Measurements from ENCODE around the gene CXCL11. TPM values are rescaled to one million over a fixed set of nuclear protein-coding genes. Genes with fewer than 3 reads are reported as not detected.

The CXCL11 gene
- total and polyA plus RNA-seq, 5 donors from 2014 or later, result not detected

- no peaks in the 10 kb centered on the region for H3K4me1 ChIP-seq (ENCODE audit: control insufficient read depth, insufficient read depth, low read length, poor library complexity, severe bottlenecking)
- no peak overlapping the region for H3K4me3 Mint-ChIP-seq
- H3K4me1 Mint-ChIP-seq, result no peaks in the 10 kb centered on the region
- DNase-seq (no peak), ATAC-seq (ENCODE audit: low read depth in 2 of 2) (no peak)
- no peaks in the 10 kb centered on the region for H3K36me3 ChIP-seq (ENCODE audit: control insufficient read depth, insufficient read depth, low read length)
- H3K27ac ChIP-seq (ENCODE audit: insufficient read depth, low read length, poor library complexity, severe bottlenecking), result no peak overlapping the region
- H3K36me3 Mint-ChIP-seq, result no peaks in the 10 kb centered on the region
- H3K9me3 Mint-ChIP-seq, result no peaks in the 10 kb centered on the region
- H3K27me3 ChIP-seq (ENCODE audit: control insufficient read depth, insufficient read depth, low read length), result peaks cover 2% of the 10 kb centered on the region
- no peak overlapping the region for H3K27ac Mint-ChIP-seq
- H3K27me3 Mint-ChIP-seq, result no peaks in the 10 kb centered on the region
- H3K4me3 ChIP-seq (ENCODE audit: low read depth, low read length), result no peak overlapping the region
- H3K9me3 ChIP-seq (ENCODE audit: control insufficient read depth in 2 of 2, low read length in 2 of 2), result no peaks in the 10 kb centered on the region
Observed at GRCh38 chr4:75997946-75998345, 37.9 kb downstream of the CXCL11 start.

GRCh38 chr4:75997081-75997480 is 38.8 kb downstream of the CXCL11 start:
- DNase-seq (no peak), ATAC-seq (ENCODE audit: low read depth in 2 of 2) (no peak)
- Mint-ChIP-seq H3K4me3 (no peak overlapping the region), H3K27me3 (peaks cover 5% of the 10 kb centered on the region), H3K9me3 (no peaks in the 10 kb centered on the region), H3K4me1 (no peaks in the 10 kb centered on the region), H3K27ac (no peak overlapping the region), H3K36me3 (no peaks in the 10 kb centered on the region)
- no peak overlapping the region for H3K4me3 ChIP-seq (ENCODE audit: low read depth, low read length)
- no peaks in the 10 kb centered on the region for H3K36me3 ChIP-seq (ENCODE audit: control insufficient read depth, insufficient read depth, low read length)
- no peaks in the 10 kb centered on the region for H3K4me1 ChIP-seq (ENCODE audit: control insufficient read depth, insufficient read depth, low read length, poor library complexity, severe bottlenecking)
- no peaks in the 10 kb centered on the region for H3K27me3 ChIP-seq (ENCODE audit: control insufficient read depth, insufficient read depth, low read length)
- H3K27ac ChIP-seq (ENCODE audit: insufficient read depth, low read length, poor library complexity, severe bottlenecking), result no peak overlapping the region
- H3K9me3 ChIP-seq (ENCODE audit: control insufficient read depth in 2 of 2, low read length in 2 of 2), result no peaks in the 10 kb centered on the region

- Mint-ChIP-seq H3K36me3 (no peaks in the 10 kb centered on the region), H3K27me3 (peaks cover 11% of the 10 kb centered on the region), H3K4me3 (peak overlapping the region in 1 of 4 donors; percentile 66), H3K9me3 (no peaks in the 10 kb centered on the region), H3K27ac (no peak overlapping the region), H3K4me1 (peaks cover 0 to 10% (median 6%) of the 10 kb centered on the region in 4 donors)
- Histone ChIP-seq H3K4me1 (ENCODE audit: control insufficient read depth, insufficient read depth, low read length, poor library complexity, severe bottlenecking) (peaks cover 3% of the 10 kb centered on the region), H3K36me3 (ENCODE audit: control insufficient read depth, insufficient read depth, low read length) (no peaks in the 10 kb centered on the region), H3K27ac (ENCODE audit: insufficient read depth, low read length, poor library complexity, severe bottlenecking) (no peak overlapping the region), H3K4me3 (ENCODE audit: low read depth, low read length) (no peak overlapping the region), H3K9me3 (ENCODE audit: control insufficient read depth in 2 of 2, low read length in 2 of 2) (no peaks in the 10 kb centered on the region), H3K27me3 (ENCODE audit: control insufficient read depth, insufficient read depth, low read length) (no peaks in the 10 kb centered on the region)
- peak in 2 of 3 donors; percentile 59 to 62 for DNase-seq
- no peak for ATAC-seq (ENCODE audit: low read depth in 2 of 2)
Observed at GRCh38 chr4:75995727-75996126, 40.1 kb downstream of the CXCL11 start.

GRCh38 chr4:75992462-75992861 is 43.4 kb downstream of the CXCL11 start:
- peaks cover 12% of the 10 kb centered on the region for H3K27me3 Mint-ChIP-seq
- Histone ChIP-seq H3K9me3 (ENCODE audit: control insufficient read depth in 2 of 2, low read length in 2 of 2) (no peaks in the 10 kb centered on the region), H3K4me3 (ENCODE audit: low read depth, low read length) (no peak overlapping the region), H3K27me3 (ENCODE audit: control insufficient read depth, insufficient read depth, low read length) (no peaks in the 10 kb centered on the region), H3K36me3 (ENCODE audit: control insufficient read depth, insufficient read depth, low read length) (no peaks in the 10 kb centered on the region), H3K4me1 (ENCODE audit: control insufficient read depth, insufficient read depth, low read length, poor library complexity, severe bottlenecking) (peaks cover 29% of the 10 kb centered on the region), H3K27ac (ENCODE audit: insufficient read depth, low read length, poor library complexity, severe bottlenecking) (no peak overlapping the region)
- H3K27ac Mint-ChIP-seq, result no peak overlapping the region
- H3K4me3 Mint-ChIP-seq, result peak overlapping the region in 1 of 4 donors; percentile 65
- no peak for DNase-seq
- H3K36me3 Mint-ChIP-seq, result peaks cover 12% of the 10 kb centered on the region
- H3K4me1 Mint-ChIP-seq, result peaks cover 11 to 28% (median 16%) of the 10 kb centered on the region in 4 donors
- no peak for ATAC-seq (ENCODE audit: low read depth in 2 of 2)
- peaks cover 0 to 2% (median 0%) of the 10 kb centered on the region in 7 donors for H3K9me3 Mint-ChIP-seq

- DNase-seq (peak in 2 of 3 donors; percentile 13 to 31), ATAC-seq (ENCODE audit: low read depth in 2 of 2) (no peak)
- Mint-ChIP-seq H3K27me3 (peaks cover 12% of the 10 kb centered on the region), H3K4me3 (peak overlapping the region; percentile 97 to 100 (median 98)), H3K9me3 (peaks cover 0 to 2% (median 0%) of the 10 kb centered on the region in 7 donors), H3K36me3 (peaks cover 12% of the 10 kb centered on the region), H3K27ac (peak overlapping the region; percentile 83 to 95 (median 94)), H3K4me1 (peaks cover 11 to 32% (median 16%) of the 10 kb centered on the region in 4 donors)
- Histone ChIP-seq H3K27ac (ENCODE audit: insufficient read depth, low read length, poor library complexity, severe bottlenecking) (peak overlapping the region; percentile 62), H3K4me3 (ENCODE audit: low read depth, low read length) (peak overlapping the region; percentile 94), H3K36me3 (ENCODE audit: control insufficient read depth, insufficient read depth, low read length) (no peaks in the 10 kb centered on the region), H3K9me3 (ENCODE audit: control insufficient read depth in 2 of 2, low read length in 2 of 2) (no peaks in the 10 kb centered on the region), H3K27me3 (ENCODE audit: control insufficient read depth, insufficient read depth, low read length) (no peaks in the 10 kb centered on the region), H3K4me1 (ENCODE audit: control insufficient read depth, insufficient read depth, low read length, poor library complexity, severe bottlenecking) (peaks cover 37% of the 10 kb centered on the region)
Observed at GRCh38 chr4:75989846-75990528, 45.9 kb downstream of the CXCL11 start.

- H3K4me3 ChIP-seq (ENCODE audit: low read depth, low read length), result no peak overlapping the region
- Mint-ChIP-seq H3K9me3 (peaks cover 0 to 3% (median 0%) of the 10 kb centered on the region in 7 donors), H3K27ac (no peak overlapping the region), H3K4me3 (no peak overlapping the region), H3K4me1 (peaks cover 0 to 32% (median 13%) of the 10 kb centered on the region in 4 donors), H3K27me3 (no peaks in the 10 kb centered on the region), H3K36me3 (peaks cover 38% of the 10 kb centered on the region)
- H3K27me3 ChIP-seq (ENCODE audit: control insufficient read depth, insufficient read depth, low read length), result no peaks in the 10 kb centered on the region
- ATAC-seq (ENCODE audit: low read depth in 2 of 2) (no peak), DNase-seq (no peak)
- peaks cover 30% of the 10 kb centered on the region for H3K4me1 ChIP-seq (ENCODE audit: control insufficient read depth, insufficient read depth, low read length, poor library complexity, severe bottlenecking)
- no peak overlapping the region for H3K27ac ChIP-seq (ENCODE audit: insufficient read depth, low read length, poor library complexity, severe bottlenecking)
- H3K9me3 ChIP-seq (ENCODE audit: control insufficient read depth in 2 of 2, low read length in 2 of 2), result no peaks in the 10 kb centered on the region
- peaks cover 21% of the 10 kb centered on the region for H3K36me3 ChIP-seq (ENCODE audit: control insufficient read depth, insufficient read depth, low read length)
Observed at GRCh38 chr4:75985116-75985515, 50.8 kb downstream of the CXCL11 start.

Other genes with a start within 250 kb of the CXCL11 start
- not detected for gene PPEF2, start 133.6 kb downstream of the CXCL11 start, total RNA-seq
- gene PPEF2, start 133.6 kb downstream of the CXCL11 start, polyA plus RNA-seq, result not detected
- gene NAAA, start 95.1 kb downstream of the CXCL11 start, total RNA-seq, result 60.5 TPM
- 100 to 1,000 TPM; 108 to 135 (median 124) TPM for gene NAAA, start 95.1 kb downstream of the CXCL11 start, polyA plus RNA-seq
- 44.3 TPM for gene SDAD1, start 45.1 kb downstream of the CXCL11 start, total RNA-seq
- 10 to 100 TPM; 58.0 to 81.5 (median 69.0) TPM for gene SDAD1, start 45.1 kb downstream of the CXCL11 start, polyA plus RNA-seq
- not detected for gene CXCL9, start 28.6 kb downstream of the CXCL11 start, total RNA-seq
- not detected for gene CXCL9, start 28.6 kb downstream of the CXCL11 start, polyA plus RNA-seq
- gene CXCL10, start 12.6 kb downstream of the CXCL11 start, total RNA-seq, result not detected
- gene CXCL10, start 12.6 kb downstream of the CXCL11 start, polyA plus RNA-seq, result not detected
- not detected for gene ART3, start 38.6 kb upstream of the CXCL11 start, total RNA-seq
- not detected for gene ART3, start 38.6 kb upstream of the CXCL11 start, polyA plus RNA-seq
- 74.8 TPM for gene NUP54, start 112.3 kb upstream of the CXCL11 start, total RNA-seq
- gene NUP54, start 112.3 kb upstream of the CXCL11 start, polyA plus RNA-seq, result 10 to 100 TPM; 35.4 to 48.3 (median 39.5) TPM
- 21.2 TPM for gene SCARB2, start 177.8 kb upstream of the CXCL11 start, total RNA-seq
- gene SCARB2, start 177.8 kb upstream of the CXCL11 start, polyA plus RNA-seq, result 10 to 100 TPM in 2 of 4 donors, 1 to 10 TPM in 2; 8.0 to 14.3 (median 9.3) TPM
- gene FAM47E, start 215.7 kb upstream of the CXCL11 start, total RNA-seq, result 1.0 TPM
- under 1 TPM in 1 of 4 donors, not detected in 3; 0.57 TPM for gene FAM47E, start 215.7 kb upstream of the CXCL11 start, polyA plus RNA-seq